GM18498 (cell line): Measurements from ENCODE around the gene STYXL1.
"Not testable (repeated sequence)": the region's sequence is repeated elsewhere in the genome, so short reads cannot be mapped to it uniquely, and the experiment has no call there.

Experiments used
- ATAC-seq: cut with Tn5 transposase; IDR thresholded peaks from one replicate; pipeline ENCODE4 v1.9.1; 2021; ENCODE audit warnings: mild to moderate bottlenecking, moderate library complexity; ENCODE audit not compliant: unreplicated experiment

Gene STYXL1

GRCh38 chr7:76047811-76048667 is at the start of gene STYXL1, which contains the start of gene MDH2:
STYXL1 (minus strand) TSS chr7:76048000; CDS start chr7:76030523, 17,477 bp downstream.
MDH2 (plus strand) TSS chr7:76048106; CDS start chr7:76048161, 55 bp downstream.
- ATAC-seq = peak; percentile 95

- ATAC-seq = no peak
Measured at GRCh38 chr7:76095908-76096307, 48.1 kb upstream of the STYXL1 start.

- ATAC-seq = not testable (repeated sequence)
Measured at GRCh38 chr7:76094326-76094725, 46.5 kb upstream of the STYXL1 start.

- ATAC-seq = not testable (repeated sequence)
Measured at GRCh38 chr7:76093531-76093930, 45.7 kb upstream of the STYXL1 start.

- ATAC-seq = no peak
Measured at GRCh38 chr7:76091506-76091905, 43.7 kb upstream of the STYXL1 start.

GRCh38 chr7:76089865-76090475 is 42.2 kb upstream of the STYXL1 start:
- ATAC-seq = no peak

- not testable (repeated sequence) for ATAC-seq
Measured at GRCh38 chr7:76087362-76087791, 39.6 kb upstream of the STYXL1 start.

- ATAC-seq = no peak
Measured at GRCh38 chr7:76086070-76086469, 38.3 kb upstream of the STYXL1 start.

- not testable (repeated sequence) for ATAC-seq
Measured at GRCh38 chr7:76084115-76084514, 36.3 kb upstream of the STYXL1 start.

GRCh38 chr7:76080204-76080603 is 32.4 kb upstream of the STYXL1 start:
- ATAC-seq = no peak

- ATAC-seq = no peak
Measured at GRCh38 chr7:76077435-76077834, 29.6 kb upstream of the STYXL1 start.

- no peak for ATAC-seq
Measured at GRCh38 chr7:76076995-76077394, 29.2 kb upstream of the STYXL1 start.

GRCh38 chr7:76074972-76075370 is 27.2 kb upstream of the STYXL1 start:
- ATAC-seq = no peak

GRCh38 chr7:76074306-76074971 is 26.6 kb upstream of the STYXL1 start:
- no peak for ATAC-seq

- no peak for ATAC-seq
Measured at GRCh38 chr7:76073335-76073990, 25.7 kb upstream of the STYXL1 start.

- no peak for ATAC-seq
Measured at GRCh38 chr7:76072243-76073148, 24.7 kb upstream of the STYXL1 start.

GRCh38 chr7:76071316-76072242 is 23.8 kb upstream of the STYXL1 start:
- ATAC-seq = no peak

GRCh38 chr7:76069238-76069638 is 21.4 kb upstream of the STYXL1 start:
- ATAC-seq = no peak
